Myocyte (in vitro differentiated cells): ENCODE data around the gene PARP1. TPM values are rescaled to one million over a fixed set of nuclear protein-coding genes. Genes with fewer than 3 reads are reported as not detected.

Experiments
- total RNA-seq: library from RNA; depleted of rRNA; stranded (reverse); fragments of >200 nt; gene quantifications from 2 replicates; pipeline ENCODE4 v1.2.3, GENCODE V29; 2014

Gene PARP1
- total RNA-seq, 1 donor from 2014 or later, result 69.2 TPM

Other genes with a start within 250 kb of the PARP1 start
- 54.6 and 82.4 TPM in 2 replicates for gene ACBD3, start 221.4 kb downstream of the PARP1 start, total RNA-seq
- not detected in 2 replicates for gene MIXL1, start 184.4 kb downstream of the PARP1 start, total RNA-seq
- 2.1 and 4.4 TPM in 2 replicates for gene LIN9, start 98.9 kb downstream of the PARP1 start, total RNA-seq
- 0.16 and 0.52 TPM in 2 replicates for gene STUM, start 140.7 kb upstream of the PARP1 start, total RNA-seq